Loucy (cell line): ENCODE measurements around the gene PLPP6.

Source experiments
- CTCF ChIP-seq: fragments of 200-600 bp; sonication (generic); conservative IDR thresholded peaks from 2 replicates; pipeline ENCODE4 v1.5.1; 2014; ENCODE audit warnings: mild to moderate bottlenecking, antibody characterized with exemption, low read length
- EZH2phosphoT487 ChIP-seq: fragments of 200-600 bp; IDR thresholded peaks from 2 replicates; pipeline ENCODE4 v1.6.1; 2018; ENCODE audit warnings: antibody characterized with exemption, mild to moderate bottlenecking, moderate library complexity, borderline replicate concordance

DNA sequence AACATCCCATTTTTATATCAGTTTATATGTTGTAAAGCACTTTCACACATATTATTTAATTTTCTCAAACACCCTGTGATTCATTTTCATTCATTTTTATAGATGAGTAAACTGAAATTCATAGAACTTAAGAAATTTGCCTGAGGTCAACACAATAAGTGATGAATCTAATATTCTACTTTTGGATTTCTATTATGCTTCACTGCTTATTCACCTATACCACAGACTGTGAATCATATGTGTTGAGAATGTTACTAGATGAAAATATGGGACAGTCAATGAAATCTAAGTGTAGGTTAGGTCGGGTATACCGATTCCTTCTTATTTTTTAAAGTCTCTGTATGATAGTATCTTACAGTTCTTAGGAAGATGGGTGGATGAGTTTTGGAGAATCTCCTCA is 42.0 kb downstream of the PLPP6 start:
- TF ChIP-seq CTCF (no peak), EZH2phosphoT487 (no peak)
